Measurements from ENCODE around the gene TP73. TPM values are rescaled to one million over a fixed set of nuclear protein-coding genes. Genes with fewer than 3 reads are reported as not detected.

Gene TP73
- polyA plus RNA-seq, 3 donors, result 0.70 to 1.1 (median 0.78) TPM

- DNase-seq, result no peak
Observed at GRCh38 chr1:3688356-3689137, 36.2 kb downstream of the TP73 start.

- DNase-seq, result no peak
Observed at GRCh38 chr1:3689138-3689750, 36.9 kb downstream of the TP73 start.

- no peak for DNase-seq
Observed at GRCh38 chr1:3690282-3691065, 38.2 kb downstream of the TP73 start.

GRCh38 chr1:3691421-3692204 lies 39.3 kb downstream of the TP73 start:
- DNase-seq, result no peak

- DNase-seq, result no peak
Observed at GRCh38 chr1:3692598-3692997, 40.3 kb downstream of the TP73 start.

GRCh38 chr1:3693321-3693720 lies 41.0 kb downstream of the TP73 start:
- no peak for DNase-seq

- DNase-seq, result no peak
Observed at GRCh38 chr1:3695326-3696217, 43.3 kb downstream of the TP73 start.

- DNase-seq, result no peak
Observed at GRCh38 chr1:3696689-3697088, 44.4 kb downstream of the TP73 start.

- DNase-seq, result no peak
Observed at GRCh38 chr1:3697104-3697503, 44.8 kb downstream of the TP73 start.

- DNase-seq, result no peak
Observed at GRCh38 chr1:3697810-3698209, 45.5 kb downstream of the TP73 start.

- no peak for DNase-seq
Observed at GRCh38 chr1:3698660-3699408, 46.5 kb downstream of the TP73 start.

- no peak for DNase-seq
Observed at GRCh38 chr1:3699596-3699995, 47.3 kb downstream of the TP73 start.

GRCh38 chr1:3700631-3701030 lies 48.3 kb downstream of the TP73 start:
- DNase-seq, result no peak

- DNase-seq, result no peak
Observed at GRCh38 chr1:3702528-3702927, 50.2 kb downstream of the TP73 start.

GRCh38 chr1:3702990-3703728 lies 50.8 kb downstream of the TP73 start:
- DNase-seq, result no peak

- no peak for DNase-seq
Observed at GRCh38 chr1:3703786-3704371, 51.6 kb downstream of the TP73 start.

- DNase-seq, result no peak
Observed at GRCh38 chr1:3705341-3705950, 53.1 kb downstream of the TP73 start.

- DNase-seq, result no peak
Observed at GRCh38 chr1:3706651-3707297, 54.5 kb downstream of the TP73 start.

Measured in renal pelvis (tissue), 4 donors.